ENCODE results near the gene SLC39A9.
"Not testable (repeated sequence)": the region's sequence is repeated elsewhere in the genome, so short reads cannot be mapped to it uniquely, and the experiment has no call there.

The SLC39A9 gene

GRCh38 chr14:69476824-69477450 lies 78.4 kb downstream of the SLC39A9 start:
- not testable (repeated sequence) for DNase-seq (ENCODE audit: low spot score)

- DNase-seq (ENCODE audit: low spot score): not testable (repeated sequence)
These were observed 79.6 kb downstream of the SLC39A9 start for GRCh38 chr14:69478055-69478454.

GRCh38 chr14:69479696-69480095 lies 81.2 kb downstream of the SLC39A9 start:
- DNase-seq (ENCODE audit: low spot score): no peak

- DNase-seq (ENCODE audit: low spot score): no peak
These were observed 81.6 kb downstream of the SLC39A9 start for GRCh38 chr14:69480136-69480535.

GRCh38 chr14:69481815-69482568 lies 83.5 kb downstream of the SLC39A9 start:
- no peak for DNase-seq (ENCODE audit: low spot score)

GRCh38 chr14:69483765-69484443 lies 85.4 kb downstream of the SLC39A9 start:
- peak; percentile 53 for DNase-seq (ENCODE audit: low spot score)

- no peak for DNase-seq (ENCODE audit: low spot score)
These were observed 86.2 kb downstream of the SLC39A9 start, which contains the start of gene PLEKHD1 for GRCh38 chr14:69484444-69485314. Gene PLEKHD1 (plus strand): TSS chr14:69484728. CDS start chr14:69484966, 238 bp downstream.

GRCh38 chr14:69485315-69485660 lies 86.8 kb downstream of the SLC39A9 start:
- DNase-seq (ENCODE audit: low spot score): no peak

GRCh38 chr14:69485701-69486100 lies 87.2 kb downstream of the SLC39A9 start:
- DNase-seq (ENCODE audit: low spot score): no peak

GRCh38 chr14:69487226-69487625 lies 88.7 kb downstream of the SLC39A9 start:
- DNase-seq (ENCODE audit: low spot score): no peak

- no peak for DNase-seq (ENCODE audit: low spot score)
These were observed 89.3 kb downstream of the SLC39A9 start for GRCh38 chr14:69487771-69488170.

GRCh38 chr14:69489495-69489894 lies 91.0 kb downstream of the SLC39A9 start:
- no peak for DNase-seq (ENCODE audit: low spot score)

- DNase-seq (ENCODE audit: low spot score): no peak
These were observed 91.9 kb downstream of the SLC39A9 start for GRCh38 chr14:69490219-69490918.

GRCh38 chr14:69491193-69491592 lies 92.7 kb downstream of the SLC39A9 start:
- DNase-seq (ENCODE audit: low spot score): no peak

GRCh38 chr14:69493038-69493437 lies 94.5 kb downstream of the SLC39A9 start:
- no peak for DNase-seq (ENCODE audit: low spot score)

GRCh38 chr14:69493791-69494190 lies 95.3 kb downstream of the SLC39A9 start:
- DNase-seq (ENCODE audit: low spot score): no peak

- DNase-seq (ENCODE audit: low spot score): no peak
These were observed 96.9 kb downstream of the SLC39A9 start for GRCh38 chr14:69495341-69495921.

- DNase-seq (ENCODE audit: low spot score): not testable (repeated sequence)
These were observed 99.4 kb downstream of the SLC39A9 start for GRCh38 chr14:69497866-69498265.

GRCh38 chr14:69498286-69498685 lies 99.8 kb downstream of the SLC39A9 start:
- not testable (repeated sequence) for DNase-seq (ENCODE audit: low spot score)

GRCh38 chr14:69499436-69499835 lies 100.9 kb downstream of the SLC39A9 start:
- no peak for DNase-seq (ENCODE audit: low spot score)

GRCh38 chr14:69500096-69500495 lies 101.6 kb downstream of the SLC39A9 start:
- no peak for DNase-seq (ENCODE audit: low spot score)
